Panc1 (cell line): ENCODE results near the gene OFD1.

Experiments used
- POLR2AphosphoS5 ChIP-seq: IDR thresholded peaks from 2 replicates; pipeline ENCODE4 v1.6.1; 2012; ENCODE audit warnings: mild to moderate bottlenecking, low read depth, low read length, moderate library complexity
- TCF7L2 ChIP-seq: IDR thresholded peaks from 2 replicates; pipeline ENCODE4 v1.6.1; 2011; ENCODE audit warnings: mild to moderate bottlenecking, low read depth, low read length, inconsistent platforms

- TF ChIP-seq POLR2AphosphoS5 (no peak), TCF7L2 (no peak)
These were observed 49.3 kb upstream of the OFD1 start for GRCh38 chrX:13685126-13685763.
